Vagina (tissue), 2 donors: ENCODE measurements around the gene MYPN. TPM values are rescaled to one million over a fixed set of nuclear protein-coding genes. Genes with fewer than 3 reads are reported as not detected.

Experiments used
- DNase-seq, 2 donors: peaks; one replicate each; pipeline ENCODE4 v3.0.0-alpha.2; 2017; ENCODE audit errors: extremely low spot score in 2 of 2
- H3K27ac ChIP-seq: fragments of 200-600 bp; sonication (generic); one replicate; pipeline ENCODE4 v1.5.1; 2019
- H3K27me3 ChIP-seq: fragments of 200-600 bp; sonication (generic); one replicate; pipeline ENCODE4 v1.5.1; 2019
- H3K36me3 ChIP-seq, 2 donors: fragments of 200-600 bp; sonication (generic); one replicate each; pipeline ENCODE4 v1.5.1; 2017 to 2019
- H3K4me1 ChIP-seq: fragments of 200-600 bp; sonication (generic); one replicate; pipeline ENCODE4 v1.5.1; 2019
- H3K4me3 ChIP-seq, 2 donors: fragments of 200-600 bp; sonication (generic); 1 replicate in 1 of 2; 2 replicates in 1 of 2; pipeline ENCODE4 v1.5.1; 2016 to 2019
- H3K9me3 ChIP-seq: fragments of 200-600 bp; sonication (generic); one replicate; pipeline ENCODE4 v1.5.1; 2019
- CTCF ChIP-seq, 3 experiments: fragments of 450-650 bp in 2 of 3; fragments of 200-600 bp in 1 of 3; sonication (generic) in 1 of 3; IDR thresholded peaks; one replicate each; pipeline ENCODE4 v1.5.1; 2017 to 2019; ENCODE audit warnings: antibody characterized with exemption in 3 of 3, mild to moderate bottlenecking in 2 of 3, moderate library complexity in 2 of 3
- POLR2A ChIP-seq, 2 donors: fragments of 450-650 bp; IDR thresholded peaks; one replicate each; pipeline ENCODE4 v1.6.1; 2017; ENCODE audit warnings: antibody characterized with exemption in 2 of 2, mild to moderate bottlenecking in 2 of 2, moderate library complexity in 2 of 2
- POLR2AphosphoS5 ChIP-seq, 2 donors: sonication (generic); formaldehyde crosslinking; IDR thresholded peaks; one replicate each; pipeline ENCODE4 v1.9.0; 2017; ENCODE audit warnings: antibody characterized with exemption in 2 of 2, mild to moderate bottlenecking in 2 of 2, low read depth in 1 of 2; ENCODE audit not compliant: insufficient read depth in 1 of 2
- intact Hi-C: fragments of 100-400 bp; cut with DNase I; formaldehyde crosslinking; loops from one replicate; pipeline ENCODE4 v1.15.1; 2023
- total RNA-seq: library from RNA; depleted of rRNA; stranded (reverse); fragments of >200 nt; gene quantifications from one replicate; pipeline ENCODE4 v1.2.3, GENCODE V29; 2016

The MYPN gene
- total RNA-seq, 1 donor from 2014 or later = not detected

- no peaks in the 10 kb centered on the region for H3K36me3 ChIP-seq
- H3K27ac ChIP-seq = no peak overlapping the region
- TF ChIP-seq CTCF (IDR thresholded peaks at IDR 0.05) (no peak), POLR2AphosphoS5 (IDR thresholded peaks at IDR 0.05; ENCODE audit: insufficient read depth in 1 of 2, low read depth in 1 of 2) (no peak), POLR2A (IDR thresholded peaks at IDR 0.05) (no peak)
- DNase-seq = no peak
- no peaks in the 10 kb centered on the region for H3K27me3 ChIP-seq
- H3K4me3 ChIP-seq = no peak overlapping the region
- intact Hi-C loops = no loop called here
- no peaks in the 10 kb centered on the region for H3K9me3 ChIP-seq
- H3K4me1 ChIP-seq = no peaks in the 10 kb centered on the region
These were observed 8.2 kb upstream of the MYPN start for GRCh38 chr10:68101066-68101465.

GRCh38 chr10:68103261-68103878 is 5.9 kb upstream of the MYPN start:
- Histone ChIP-seq H3K4me3 (no peak overlapping the region), H3K27me3 (no peaks in the 10 kb centered on the region), H3K4me1 (no peaks in the 10 kb centered on the region), H3K27ac (no peak overlapping the region), H3K9me3 (no peaks in the 10 kb centered on the region), H3K36me3 (no peaks in the 10 kb centered on the region)
- intact Hi-C loops = no loop called here
- DNase-seq = no peak
- TF ChIP-seq POLR2AphosphoS5 (IDR thresholded peaks at IDR 0.05; ENCODE audit: insufficient read depth in 1 of 2, low read depth in 1 of 2) (no peak), CTCF (IDR thresholded peaks at IDR 0.05) (no peak), POLR2A (IDR thresholded peaks at IDR 0.05) (no peak)

- no peak for DNase-seq
- Histone ChIP-seq H3K9me3 (no peaks in the 10 kb centered on the region), H3K4me3 (no peak overlapping the region), H3K27ac (no peak overlapping the region), H3K4me1 (no peaks in the 10 kb centered on the region), H3K27me3 (no peaks in the 10 kb centered on the region), H3K36me3 (no peaks in the 10 kb centered on the region)
- no peak for TF ChIP-seq POLR2AphosphoS5 (IDR thresholded peaks at IDR 0.05; ENCODE audit: insufficient read depth in 1 of 2, low read depth in 1 of 2)
- no peak for TF ChIP-seq CTCF (IDR thresholded peaks at IDR 0.05)
- no peak for TF ChIP-seq POLR2A (IDR thresholded peaks at IDR 0.05)
- intact Hi-C loops = no loop called here
These were observed 5.4 kb upstream of the MYPN start for GRCh38 chr10:68103901-68104300.

- no peak for TF ChIP-seq POLR2AphosphoS5 (IDR thresholded peaks at IDR 0.05; ENCODE audit: insufficient read depth in 1 of 2, low read depth in 1 of 2)
- TF ChIP-seq POLR2A (IDR thresholded peaks at IDR 0.05) = no peak
- no peak for TF ChIP-seq CTCF (IDR thresholded peaks at IDR 0.05)
- Histone ChIP-seq H3K27me3 (no peaks in the 10 kb centered on the region), H3K4me3 (no peak overlapping the region), H3K4me1 (no peaks in the 10 kb centered on the region), H3K9me3 (no peaks in the 10 kb centered on the region), H3K36me3 (no peaks in the 10 kb centered on the region), H3K27ac (no peak overlapping the region)
- intact Hi-C loops = no loop called here
- DNase-seq = no peak
These were observed 3.5 kb upstream of the MYPN start for GRCh38 chr10:68105820-68106219.

- Histone ChIP-seq H3K27ac (no peak overlapping the region), H3K4me3 (no peak overlapping the region), H3K36me3 (no peaks in the 10 kb centered on the region), H3K9me3 (no peaks in the 10 kb centered on the region), H3K4me1 (no peaks in the 10 kb centered on the region), H3K27me3 (no peaks in the 10 kb centered on the region)
- DNase-seq = no peak
- intact Hi-C loops = no loop called here
- TF ChIP-seq POLR2A (IDR thresholded peaks at IDR 0.05) (no peak), CTCF (IDR thresholded peaks at IDR 0.05) (no peak), POLR2AphosphoS5 (IDR thresholded peaks at IDR 0.05; ENCODE audit: insufficient read depth in 1 of 2, low read depth in 1 of 2) (no peak)
These were observed 2.6 kb upstream of the MYPN start for GRCh38 chr10:68106656-68107055.
